Measurements from ENCODE around the gene PAAF1.
"Not testable (repeated sequence)": the region's sequence is repeated elsewhere in the genome, so short reads cannot be mapped to it uniquely, and the experiment has no call there.

Gene PAAF1

DNA sequence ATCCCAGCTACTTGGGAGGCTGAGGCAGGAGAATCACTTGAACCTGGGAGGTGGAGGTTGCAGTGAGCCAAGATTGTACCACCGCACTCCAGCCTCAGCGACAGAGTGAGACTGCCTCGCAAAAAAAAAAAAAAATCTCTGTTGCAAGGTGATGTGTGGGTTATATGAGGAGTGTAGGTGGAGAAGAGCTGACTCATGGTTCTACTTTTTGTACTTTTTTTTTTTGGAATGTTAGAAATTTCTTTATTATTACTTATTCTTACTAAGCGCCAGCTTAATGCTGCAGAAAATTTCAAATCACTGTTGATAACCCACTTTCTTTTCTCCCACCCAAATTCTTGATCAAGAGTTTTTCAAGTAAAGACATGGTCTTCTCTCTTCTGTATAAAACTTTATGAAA, 44.4 kb downstream of the PAAF1 start:
- TF ChIP-seq, protein P1, sequence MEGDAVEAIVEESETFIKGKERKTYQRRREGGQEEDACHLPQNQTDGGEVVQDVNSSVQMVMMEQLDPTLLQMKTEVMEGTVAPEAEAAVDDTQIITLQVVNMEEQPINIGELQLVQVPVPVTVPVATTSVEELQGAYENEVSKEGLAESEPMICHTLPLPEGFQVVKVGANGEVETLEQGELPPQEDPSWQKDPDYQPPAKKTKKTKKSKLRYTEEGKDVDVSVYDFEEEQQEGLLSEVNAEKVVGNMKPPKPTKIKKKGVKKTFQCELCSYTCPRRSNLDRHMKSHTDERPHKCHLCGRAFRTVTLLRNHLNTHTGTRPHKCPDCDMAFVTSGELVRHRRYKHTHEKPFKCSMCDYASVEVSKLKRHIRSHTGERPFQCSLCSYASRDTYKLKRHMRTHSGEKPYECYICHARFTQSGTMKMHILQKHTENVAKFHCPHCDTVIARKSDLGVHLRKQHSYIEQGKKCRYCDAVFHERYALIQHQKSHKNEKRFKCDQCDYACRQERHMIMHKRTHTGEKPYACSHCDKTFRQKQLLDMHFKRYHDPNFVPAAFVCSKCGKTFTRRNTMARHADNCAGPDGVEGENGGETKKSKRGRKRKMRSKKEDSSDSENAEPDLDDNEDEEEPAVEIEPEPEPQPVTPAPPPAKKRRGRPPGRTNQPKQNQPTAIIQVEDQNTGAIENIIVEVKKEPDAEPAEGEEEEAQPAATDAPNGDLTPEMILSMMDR (IDR thresholded peaks at IDR 0.05; ENCODE audit: low read depth, low read length), result no peak
- no peak for DNase-seq (ENCODE audit: low read depth in 2 of 2)
- H3K4me3 ChIP-seq (replicated peaks in 1 of 2; ENCODE audit: low read depth in 2 of 2, low read length in 2 of 2), result no peak overlapping the region

DNA sequence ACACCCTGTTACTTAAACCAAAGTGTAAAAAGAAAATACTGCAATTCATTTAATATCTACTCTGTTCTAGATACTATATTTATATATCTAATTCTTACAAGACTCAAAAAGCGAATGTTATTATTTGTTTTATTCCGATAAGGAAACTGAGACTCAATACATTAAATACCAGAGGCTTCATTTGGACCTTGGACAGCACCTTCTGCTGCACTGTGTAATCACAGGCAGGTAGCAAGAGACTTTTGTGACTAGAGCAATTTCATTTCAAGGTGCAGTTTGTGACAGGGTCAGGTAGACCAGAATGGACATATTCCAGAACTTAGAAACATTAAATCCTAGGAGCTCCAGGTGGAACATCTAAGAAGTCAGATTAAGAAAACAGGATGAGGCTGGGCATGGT, 52.6 kb downstream of the PAAF1 start:
- DNase-seq (ENCODE audit: low read depth in 2 of 2), result no peak
- no peak overlapping the region for H3K4me3 ChIP-seq (replicated peaks in 1 of 2; ENCODE audit: low read depth in 2 of 2, low read length in 2 of 2)
- TF ChIP-seq, protein P1 (IDR thresholded peaks at IDR 0.05; ENCODE audit: low read depth, low read length), result no peak

DNA sequence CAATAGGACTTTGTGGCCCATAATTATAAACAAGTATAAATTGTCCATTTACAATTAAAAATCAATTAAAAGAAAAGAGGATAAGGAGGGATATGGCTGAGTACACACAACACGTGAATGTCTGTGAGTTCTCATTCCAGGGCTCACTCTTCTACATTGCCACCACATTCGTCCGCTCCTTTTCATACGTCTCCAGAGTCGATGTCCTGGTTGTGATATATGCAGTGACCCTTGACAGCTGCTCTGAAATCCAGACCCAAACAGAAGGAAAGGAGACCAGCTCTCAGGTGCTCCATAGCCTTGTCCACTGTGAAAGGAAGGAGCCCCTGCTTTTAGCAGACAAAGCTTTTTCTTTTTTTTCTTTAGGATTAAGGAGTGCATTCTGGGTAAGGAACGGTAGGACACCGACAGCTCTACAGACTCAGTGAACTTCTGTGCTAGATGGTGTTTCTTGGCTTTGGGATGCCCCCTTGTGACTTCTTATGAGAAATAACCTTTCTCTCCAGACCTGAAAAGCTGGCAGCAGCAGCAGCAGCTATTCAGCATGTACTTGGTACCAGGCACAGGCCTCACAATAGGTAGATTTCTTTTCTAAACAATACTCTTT, 54.3 kb downstream of the PAAF1 start:
- TF ChIP-seq, protein P1 (IDR thresholded peaks at IDR 0.05; ENCODE audit: low read depth, low read length), result peak; percentile 45
- DNase-seq (ENCODE audit: low read depth in 2 of 2), result peak; percentile 89 to 90
- H3K4me3 ChIP-seq (replicated peaks in 1 of 2; ENCODE audit: low read depth in 2 of 2, low read length in 2 of 2), result no peak overlapping the region

DNA sequence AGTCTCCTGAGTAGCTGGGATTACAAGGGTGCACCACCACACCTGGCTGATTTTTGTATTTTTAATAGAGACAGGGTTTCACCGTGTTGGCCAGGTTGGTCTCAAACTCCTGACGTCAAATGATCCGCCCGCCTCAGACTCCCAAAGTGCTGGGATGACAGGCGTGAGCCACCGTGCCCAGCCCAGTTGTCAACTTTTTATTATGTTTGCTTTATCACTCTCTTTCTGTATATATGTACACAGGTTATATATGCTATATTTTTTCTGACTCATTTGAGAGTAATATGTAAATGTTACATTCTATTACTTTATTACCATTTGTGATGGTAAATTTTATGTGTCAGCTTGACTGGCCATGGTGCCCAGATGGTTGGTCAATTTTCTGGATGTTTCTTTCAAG, 55.2 kb downstream of the PAAF1 start:
- TF ChIP-seq, protein P1 (IDR thresholded peaks at IDR 0.05; ENCODE audit: low read depth, low read length), result no peak
- no peak overlapping the region for H3K4me3 ChIP-seq (replicated peaks in 1 of 2; ENCODE audit: low read depth in 2 of 2, low read length in 2 of 2)
- DNase-seq (ENCODE audit: low read depth in 2 of 2), result no peak

DNA sequence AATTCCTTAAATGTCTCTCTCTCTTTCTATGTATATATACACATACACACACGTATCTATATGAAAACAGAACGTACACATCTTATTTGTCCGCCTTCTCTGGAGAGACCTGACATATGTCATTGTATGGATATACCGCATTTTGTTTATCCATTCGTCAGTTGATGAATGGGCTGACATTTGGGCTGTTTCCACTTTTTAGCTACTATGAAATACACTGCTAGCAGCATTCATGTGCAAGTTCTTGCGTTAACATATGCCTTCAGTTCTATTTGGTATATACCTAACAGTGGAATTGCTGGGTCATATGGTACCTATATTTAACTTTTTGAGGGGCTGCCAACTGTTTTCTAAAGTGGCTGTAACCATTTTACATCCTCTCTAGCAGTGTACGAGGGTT, 56.0 kb downstream of the PAAF1 start:
- H3K4me3 ChIP-seq (replicated peaks in 1 of 2; ENCODE audit: low read depth in 2 of 2, low read length in 2 of 2), result no peak overlapping the region
- TF ChIP-seq, protein P1 (IDR thresholded peaks at IDR 0.05; ENCODE audit: low read depth, low read length), result no peak
- no peak for DNase-seq (ENCODE audit: low read depth in 2 of 2)

DNA sequence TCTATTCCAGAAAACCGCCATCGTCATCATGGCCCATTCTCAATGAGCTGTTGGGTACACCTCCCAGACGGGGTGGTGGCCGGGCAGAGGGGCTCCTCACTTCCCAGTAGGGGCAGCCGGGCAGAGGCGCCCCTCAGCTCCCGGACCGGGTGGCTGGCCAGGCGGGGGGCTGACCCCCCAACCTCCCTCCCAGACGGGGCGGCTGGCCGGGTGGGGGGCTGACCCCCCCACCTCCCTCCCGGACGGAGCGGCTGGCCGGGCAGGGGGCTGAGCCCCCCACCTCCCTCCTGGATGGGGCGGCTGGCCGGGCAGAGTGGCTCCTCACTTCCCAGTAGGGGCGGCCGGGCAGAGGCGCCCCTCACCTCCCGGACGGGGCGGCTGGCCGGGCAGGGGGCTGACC, 59.2 kb downstream of the PAAF1 start:
- DNase-seq (ENCODE audit: low read depth in 2 of 2); H3K4me3 ChIP-seq (replicated peaks in 1 of 2; ENCODE audit: low read depth in 2 of 2, low read length in 2 of 2): not testable (repeated sequence)

DNA sequence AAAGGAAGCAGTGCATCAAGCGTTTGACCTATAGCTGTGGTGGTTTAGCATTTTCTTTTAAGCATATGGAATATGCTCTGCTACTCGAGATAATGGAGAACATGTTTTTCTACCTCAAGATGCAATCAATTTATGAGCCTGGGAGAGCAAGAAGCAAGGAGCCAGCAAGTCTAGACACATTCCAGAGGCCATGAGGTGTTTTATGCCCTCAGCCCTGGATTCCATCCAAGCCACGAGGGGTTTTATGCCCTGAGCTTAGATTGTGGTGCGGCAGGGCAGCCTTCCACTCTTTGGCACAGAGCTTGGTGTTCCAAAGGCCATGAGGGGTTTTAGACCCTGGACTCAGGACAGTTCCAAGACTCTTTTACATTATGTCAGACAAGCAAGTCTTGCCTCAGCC, 62.3 kb downstream of the PAAF1 start:
- TF ChIP-seq, protein P1 (IDR thresholded peaks at IDR 0.05; ENCODE audit: low read depth, low read length), result no peak
- DNase-seq (ENCODE audit: low read depth in 2 of 2), result peak in 1 of 2 donors; percentile 20
- no peak overlapping the region for H3K4me3 ChIP-seq (replicated peaks in 1 of 2; ENCODE audit: low read depth in 2 of 2, low read length in 2 of 2)

All from cardiac fibroblast (primary cell).